Stimulated activated CD4-positive, alpha-beta T cell treated with anti-CD3 and anti-CD28 coated beads, Interleukin-2, amount 100 ng/mL, for 48 hours (primary cell): Measurements from ENCODE around the gene LILRA6.
"Not testable (repeated sequence)": the region's sequence is repeated elsewhere in the genome, so short reads cannot be mapped to it uniquely, and the experiment has no call there.

ENCODE experiments used
- DNase-seq, 2 donors: peaks; one replicate each; pipeline ENCODE4 v3.0.0-alpha.2; 2020

The LILRA6 gene

DNA sequence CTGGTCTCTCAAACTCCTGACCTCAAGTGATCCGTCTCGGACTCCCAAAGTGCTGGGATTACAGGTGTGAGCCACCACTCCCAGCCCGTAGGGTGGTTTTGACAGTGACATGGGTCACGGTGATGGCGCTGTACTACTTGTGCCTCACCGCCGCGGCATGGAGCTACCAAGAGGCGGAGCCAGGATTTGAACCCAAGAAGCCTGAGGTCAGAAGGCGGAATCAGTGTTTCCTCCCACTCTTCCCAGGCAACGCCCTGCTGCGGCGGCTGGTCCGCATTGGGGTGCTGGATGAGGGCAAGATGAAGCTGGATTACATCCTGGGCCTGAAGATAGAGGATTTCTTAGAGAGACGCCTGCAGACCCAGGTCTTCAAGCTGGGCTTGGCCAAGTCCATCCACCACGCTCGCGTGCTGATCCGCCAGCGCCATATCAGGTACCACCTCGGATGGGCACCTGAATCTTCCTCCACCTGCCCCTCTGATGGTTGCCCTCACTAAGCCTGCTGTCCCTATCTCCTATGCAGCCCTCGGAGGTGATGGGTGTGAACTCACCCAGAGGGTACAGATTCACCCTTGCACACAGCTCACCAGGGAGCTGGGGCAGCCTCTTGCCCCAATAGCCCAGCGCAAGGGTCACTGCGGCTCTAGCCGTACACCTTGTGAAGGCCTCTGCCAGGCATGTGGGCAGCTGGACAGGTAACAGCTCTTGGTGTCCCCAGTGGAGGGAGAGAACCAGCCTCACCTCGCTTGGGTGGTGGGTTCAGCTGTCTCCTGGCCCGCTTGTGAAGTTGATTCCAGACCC, 36.4 kb downstream of the LILRA6 start:
- no peak for DNase-seq

DNA sequence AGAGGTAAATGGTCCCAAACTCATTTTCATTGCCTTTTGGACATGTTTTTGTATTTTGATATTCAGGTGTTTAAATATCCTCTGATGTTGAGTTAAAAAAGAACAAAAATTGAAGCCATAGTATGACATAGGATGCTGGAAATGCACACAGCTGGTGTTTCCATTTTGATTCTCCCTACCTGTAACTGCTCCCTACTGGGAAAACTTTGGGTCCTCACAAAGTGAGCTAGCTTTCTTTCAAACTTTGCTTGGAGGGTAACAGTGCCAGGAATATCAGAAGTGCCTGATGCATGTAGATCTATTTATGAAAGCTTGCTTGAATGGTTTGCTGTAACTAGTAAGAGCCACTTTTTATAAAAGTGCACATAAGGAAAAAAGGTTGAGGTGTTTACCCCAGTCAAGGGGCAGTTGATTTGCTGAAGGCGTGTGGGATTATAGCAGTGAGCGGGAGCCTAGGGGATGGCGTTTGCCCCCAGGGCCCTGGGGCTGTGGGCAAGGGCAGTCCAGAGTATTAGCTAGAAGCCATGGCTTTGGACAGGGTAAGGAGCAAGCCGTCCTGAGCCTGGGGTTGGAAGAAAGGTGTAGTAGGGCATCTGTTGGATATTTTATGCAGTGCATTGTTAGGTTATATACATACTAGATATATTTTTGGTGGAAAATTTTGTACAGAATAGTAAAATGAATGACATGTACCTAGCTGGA, 37.7 kb downstream of the LILRA6 start:
- no peak for DNase-seq

DNA sequence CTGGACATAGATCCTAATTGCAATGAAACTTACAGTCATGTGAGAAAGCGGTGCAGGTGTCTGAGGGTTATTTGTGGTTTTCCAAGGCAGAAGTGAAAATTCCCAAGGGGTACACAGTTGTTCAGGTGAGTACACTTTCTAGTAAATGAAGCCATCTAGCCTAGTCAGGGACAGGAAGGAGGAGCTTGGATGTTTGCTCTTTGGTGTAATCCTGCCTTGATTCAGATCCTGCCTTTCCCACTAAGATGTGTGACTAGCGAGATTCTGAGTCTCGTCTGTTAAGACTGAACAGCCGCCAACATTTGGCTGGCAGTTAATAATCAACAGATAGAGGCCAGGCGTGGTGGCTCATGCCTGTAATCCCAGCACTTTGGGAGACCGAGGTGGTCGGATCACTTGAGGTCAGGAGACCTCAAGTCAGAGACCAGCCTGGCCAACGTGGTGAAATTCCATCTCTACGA, 39.4 kb downstream of the LILRA6 start:
- no peak for DNase-seq

DNA sequence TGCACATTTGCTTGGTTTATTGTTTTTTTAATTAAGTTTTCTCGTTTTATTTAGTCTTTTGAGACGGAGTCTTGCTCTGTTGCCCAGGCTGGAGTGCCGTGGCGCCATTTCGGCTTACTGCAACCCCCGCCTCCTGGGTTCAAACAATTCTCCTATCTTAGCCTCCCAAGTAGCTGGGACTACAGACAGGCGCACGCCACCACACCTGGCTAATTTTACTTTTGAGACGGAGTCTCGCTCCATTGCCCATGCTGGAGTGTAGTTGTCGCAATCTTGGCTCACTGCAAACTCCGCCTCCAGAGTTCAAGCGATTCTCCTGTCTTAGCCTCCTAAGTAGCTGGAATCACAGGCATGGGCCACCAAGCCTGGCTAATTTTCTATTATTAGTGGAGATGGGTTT, 40.6 kb downstream of the LILRA6 start:
- DNase-seq = no peak

DNA sequence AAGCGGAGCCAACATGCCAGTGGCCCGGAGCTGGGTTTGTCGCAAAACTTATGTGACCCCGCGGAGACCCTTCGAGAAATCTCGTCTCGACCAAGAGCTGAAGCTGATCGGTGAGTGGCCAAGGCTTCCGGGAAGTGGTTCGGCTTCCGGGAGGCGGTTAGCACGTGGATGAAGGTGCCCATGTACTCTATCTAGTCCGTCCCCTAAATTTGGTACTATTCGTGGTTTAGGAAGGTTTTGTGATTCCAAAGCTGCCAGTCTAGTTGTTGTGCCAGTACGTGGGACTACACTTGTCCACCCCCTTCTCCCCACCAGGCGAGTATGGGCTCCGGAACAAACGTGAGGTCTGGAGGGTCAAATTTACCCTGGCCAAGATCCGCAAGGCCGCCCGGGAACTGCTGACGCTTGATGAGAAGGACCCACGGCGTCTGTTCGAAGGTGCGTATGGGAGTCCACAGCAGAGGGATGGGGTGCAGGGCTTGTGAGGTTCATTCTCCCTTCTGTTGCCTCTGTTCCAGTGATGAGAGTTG, 41.4 kb downstream of the LILRA6 start:
- DNase-seq = no peak

DNA sequence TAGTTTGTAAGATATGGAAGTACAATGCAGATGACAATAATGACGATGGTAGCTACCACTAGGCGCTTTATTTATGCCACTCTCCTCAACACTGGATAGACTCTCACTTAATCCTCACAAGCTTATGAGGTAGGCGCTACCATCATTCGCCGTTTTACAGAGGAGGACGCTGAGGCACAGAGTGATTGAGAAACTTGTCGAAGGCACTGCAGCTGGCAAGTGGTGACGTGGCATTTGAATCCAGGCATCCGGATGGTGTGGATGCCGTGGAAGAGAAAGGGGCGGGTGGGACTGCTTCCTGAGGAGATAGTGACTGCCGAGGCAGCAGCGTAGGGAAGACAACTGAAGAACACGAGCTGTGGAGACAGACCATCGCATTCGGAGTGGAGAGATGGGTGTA, 43.2 kb downstream of the LILRA6 start:
- DNase-seq = no peak

DNA sequence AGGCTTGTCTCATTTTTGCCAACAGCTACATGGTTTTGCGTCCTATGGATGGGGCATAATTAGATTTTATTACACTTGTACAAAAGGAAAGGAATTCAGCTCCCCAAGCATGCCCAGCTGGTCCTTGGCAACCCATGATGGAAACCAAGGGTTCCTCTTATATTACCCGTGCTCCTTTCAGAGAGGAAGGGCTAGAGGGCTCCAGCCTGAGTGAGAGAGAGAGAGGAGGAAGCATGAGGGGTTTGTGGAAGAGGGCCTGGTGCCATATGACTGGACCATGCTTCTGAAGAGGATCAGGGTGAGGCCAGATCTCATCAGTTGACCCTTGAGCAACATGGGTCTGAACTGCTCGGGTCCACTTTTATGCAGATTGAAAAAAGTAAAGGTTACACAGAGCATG, 45.5 kb downstream of the LILRA6 start:
- no peak for DNase-seq

DNA sequence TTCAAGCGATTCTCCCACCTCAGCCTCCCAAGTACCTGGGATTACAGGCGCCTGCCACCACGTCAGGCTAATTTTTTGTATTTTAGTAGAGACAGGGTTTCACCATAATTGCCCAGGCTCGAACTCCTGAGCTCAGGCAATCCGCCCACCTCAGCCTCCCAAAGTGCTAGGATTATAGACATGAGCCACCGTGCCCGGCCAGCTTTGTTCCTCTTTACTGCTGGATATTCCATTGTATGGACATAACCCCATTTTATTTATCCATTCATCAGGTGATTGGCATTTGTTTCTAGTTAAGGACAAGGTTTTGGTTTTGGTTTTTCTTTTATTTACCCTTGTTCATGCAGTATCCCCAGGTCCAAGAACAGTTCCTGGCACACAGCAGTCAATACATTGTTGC, 46.1 kb downstream of the LILRA6 start:
- no peak for DNase-seq

DNA sequence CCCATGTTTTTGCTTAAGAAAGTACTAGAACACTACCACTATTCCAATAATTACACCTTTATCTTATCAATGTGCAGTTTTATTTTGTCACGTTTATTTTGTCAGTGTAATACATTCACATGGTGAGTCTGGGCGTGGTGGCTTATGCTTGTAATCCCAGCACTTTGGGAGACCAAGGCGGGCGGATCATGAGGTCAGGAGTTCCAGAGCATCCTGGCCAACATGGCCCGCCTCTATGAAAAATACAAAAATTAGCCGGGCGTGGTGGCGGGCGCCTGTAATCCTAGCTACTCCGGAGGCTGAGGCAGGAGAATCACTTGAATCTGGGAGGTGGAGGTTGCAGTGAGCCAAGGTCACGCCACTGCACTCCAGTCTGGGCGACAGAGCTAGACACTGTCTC, 48.1 kb downstream of the LILRA6 start:
- DNase-seq = not testable (repeated sequence)

DNA sequence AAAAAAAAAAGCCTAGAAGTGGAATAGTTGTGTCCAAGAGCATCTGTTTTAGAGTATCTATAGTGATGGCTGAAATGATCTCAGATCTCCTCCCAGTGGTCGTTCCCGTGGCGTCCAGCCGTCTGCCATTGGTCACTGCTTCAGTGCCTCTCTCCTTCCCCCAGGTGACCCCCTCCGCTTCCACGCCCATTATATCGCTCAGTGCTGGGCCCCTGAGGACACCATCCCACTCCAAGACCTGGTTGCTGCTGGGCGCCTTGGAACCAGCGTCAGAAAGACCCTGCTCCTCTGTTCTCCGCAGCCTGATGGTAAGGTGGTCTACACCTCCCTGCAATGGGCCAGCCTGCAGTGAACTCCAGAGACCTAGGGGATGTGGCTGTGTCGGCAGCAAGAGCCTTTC, 49.6 kb downstream of the LILRA6 start:
- DNase-seq = no peak

DNA sequence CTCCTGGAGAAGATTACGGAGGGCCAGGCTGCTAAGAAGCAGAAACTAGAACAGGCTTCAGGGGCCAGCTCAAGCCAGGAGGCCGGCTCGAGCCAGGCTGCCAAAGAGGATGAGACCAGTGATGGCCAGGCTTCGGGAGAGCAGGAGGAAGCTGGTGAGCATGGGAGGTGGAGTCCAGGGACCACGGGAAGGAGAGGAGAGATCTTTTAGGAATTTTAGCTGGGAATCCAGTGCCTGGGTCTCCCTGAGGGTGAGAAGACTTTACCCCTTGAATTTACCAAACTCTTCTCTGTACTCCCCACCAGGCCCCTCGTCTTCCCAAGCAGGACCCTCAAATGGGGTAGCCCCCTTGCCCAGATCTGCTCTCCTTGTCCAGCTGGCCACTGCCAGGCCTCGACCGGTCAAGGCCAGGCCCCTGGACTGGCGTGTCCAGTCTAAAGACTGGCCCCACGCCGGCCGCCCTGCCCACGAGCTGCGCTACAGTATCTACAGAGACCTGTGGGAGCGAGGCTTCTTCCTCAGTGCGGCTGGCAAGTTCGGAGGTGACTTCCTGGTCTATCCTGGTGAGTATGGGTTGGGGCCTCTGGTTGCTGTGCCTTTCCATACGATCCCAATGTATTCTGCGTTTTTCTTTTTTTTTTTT, 50.7 kb downstream of the LILRA6 start:
- no peak for DNase-seq

DNA sequence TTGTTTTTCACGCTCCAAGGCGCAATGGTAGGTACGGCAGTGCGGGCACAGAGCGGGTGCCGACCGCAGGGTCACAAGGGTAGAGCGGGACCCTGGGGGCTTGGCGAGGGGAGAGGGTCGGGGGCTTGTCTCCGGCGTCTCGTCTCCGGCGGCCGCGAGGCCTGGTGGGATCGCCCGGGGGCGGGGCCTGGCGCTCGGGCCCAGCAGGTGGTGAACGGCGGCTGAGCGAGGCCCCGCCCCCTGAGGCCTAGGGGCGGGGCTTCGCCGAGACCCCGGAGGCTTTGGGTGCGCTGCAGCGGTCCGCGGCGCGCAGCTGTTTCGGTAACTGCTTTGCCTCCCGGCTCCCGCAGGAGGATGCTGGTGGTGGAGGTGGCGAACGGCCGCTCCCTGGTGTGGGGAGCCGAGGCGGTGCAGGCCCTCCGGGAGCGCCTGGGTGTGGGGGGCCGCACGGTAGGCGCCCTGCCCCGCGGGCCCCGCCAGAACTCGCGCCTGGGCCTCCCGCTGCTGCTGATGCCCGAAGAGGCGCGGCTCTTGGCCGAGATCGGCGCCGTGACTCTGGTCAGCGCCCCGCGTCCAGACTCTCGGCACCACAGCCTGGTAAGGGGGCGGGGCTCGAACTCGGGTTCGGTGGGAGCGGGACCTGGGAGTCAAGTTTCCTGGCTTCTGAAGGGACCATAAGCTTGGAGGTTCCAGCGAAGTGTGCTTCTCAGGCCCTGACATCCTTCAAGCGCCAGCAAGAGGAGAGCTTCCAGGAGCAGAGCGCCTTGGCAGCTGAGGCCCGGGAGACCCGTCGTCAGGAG, 51.4 kb downstream of the LILRA6 start, which contains the start of gene TSEN34:
TSS of gene TSEN34 (plus strand) at position 298 of the 800 bp plus-strand sequence. CDS start at position 355, 57 bp downstream.
- peak; percentile 70 to 79 for DNase-seq

DNA sequence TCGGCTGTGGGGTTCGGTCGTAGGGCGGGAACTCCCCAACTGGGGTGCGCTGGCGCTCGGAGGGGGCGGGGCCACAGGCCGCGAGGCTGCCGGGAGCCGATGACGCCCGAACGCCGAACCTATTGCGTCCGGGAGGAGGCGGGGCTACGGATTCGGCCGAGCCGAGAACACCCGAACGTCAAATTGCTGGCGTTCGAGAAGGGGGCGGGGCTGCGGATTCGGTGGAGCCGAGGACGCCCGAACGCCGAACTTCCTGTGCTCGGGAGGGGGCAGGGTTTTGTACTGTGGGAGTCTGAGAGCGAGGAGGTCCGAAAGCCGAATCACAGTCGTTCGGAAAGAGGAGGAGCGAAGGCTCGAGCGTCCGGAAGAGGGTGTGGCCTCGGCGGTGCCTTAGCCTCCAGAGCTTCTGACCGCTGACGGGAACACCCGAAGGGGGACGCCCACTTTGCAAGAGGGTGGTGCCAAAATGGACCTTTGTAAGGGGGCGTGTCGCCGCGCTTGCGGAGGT, 52.0 kb downstream of the LILRA6 start:
- peak; percentile 100 for DNase-seq

DNA sequence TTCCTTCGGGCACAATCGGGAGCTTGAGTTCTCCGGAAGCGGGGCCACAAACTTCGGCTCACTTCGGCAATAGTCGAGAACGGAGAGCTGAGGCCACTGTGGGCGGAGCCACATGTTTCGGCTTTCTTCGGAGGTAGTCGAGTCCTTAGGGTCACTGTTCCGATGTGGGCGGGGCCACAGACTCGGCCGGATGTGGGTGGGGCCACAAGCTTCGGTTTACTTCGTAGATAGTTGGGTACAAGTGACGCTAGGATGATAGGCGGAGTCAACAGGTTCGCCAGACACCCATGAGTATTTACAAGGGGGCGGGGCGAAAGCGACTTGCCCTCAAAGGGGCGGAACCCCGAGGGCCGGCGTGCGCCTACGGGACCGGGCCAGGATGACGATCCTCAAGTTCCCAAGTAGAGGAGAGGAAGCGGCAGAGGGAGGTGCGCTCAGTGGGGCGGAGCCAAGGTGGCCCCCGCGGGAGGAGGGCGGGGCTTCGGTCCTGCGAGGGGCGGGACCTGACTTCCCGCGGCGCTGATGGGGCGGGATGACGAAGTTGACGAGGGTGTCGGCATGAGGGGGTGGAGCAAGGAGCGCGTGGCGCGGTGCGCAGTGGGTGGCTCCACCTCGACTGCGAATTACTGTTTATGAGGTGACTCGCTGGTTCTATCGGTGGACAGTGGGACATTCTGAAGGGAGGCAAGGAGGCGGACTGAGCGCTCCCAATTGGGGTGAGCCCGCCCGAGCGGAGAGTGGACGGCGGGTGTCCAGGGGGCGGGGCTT, 52.7 kb downstream of the LILRA6 start:
- peak; percentile 99 to 100 for DNase-seq

DNA sequence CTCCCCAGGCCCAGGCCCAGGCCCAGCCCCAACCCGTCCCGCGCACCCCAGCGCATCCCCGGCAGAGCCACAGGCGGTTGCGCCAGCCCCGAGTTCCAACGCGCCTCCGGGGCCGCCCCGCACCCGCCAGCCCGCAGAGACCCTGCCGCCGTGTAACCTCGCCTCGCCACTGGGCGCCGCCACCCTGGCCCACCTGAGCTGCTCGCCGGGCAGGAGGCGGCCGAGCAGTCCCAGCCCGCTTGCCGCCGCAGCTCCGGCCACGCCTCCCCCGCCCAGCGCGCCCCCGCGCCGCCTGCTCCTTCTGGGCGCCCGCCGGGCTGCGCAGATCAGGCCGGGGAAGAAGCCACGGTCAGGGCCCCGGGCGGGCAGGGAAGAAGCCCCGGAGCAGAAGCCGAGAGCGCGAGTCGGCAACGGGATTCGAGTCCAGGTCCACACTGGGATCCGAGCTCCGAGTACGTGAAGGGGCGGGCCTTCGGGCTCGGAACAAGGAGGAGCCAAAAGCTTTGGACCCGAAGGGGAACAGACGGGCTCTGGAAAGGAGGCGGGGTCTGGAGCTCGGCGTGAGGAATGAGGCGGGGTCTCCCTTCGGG, 53.4 kb downstream of the LILRA6 start, which contains the start of gene MBOAT7:
TSS of gene MBOAT7 (minus strand) at position 436 of the 590 bp plus-strand sequence. CDS start 1,072 bp downstream, outside the sequence.
- DNase-seq = no peak

DNA sequence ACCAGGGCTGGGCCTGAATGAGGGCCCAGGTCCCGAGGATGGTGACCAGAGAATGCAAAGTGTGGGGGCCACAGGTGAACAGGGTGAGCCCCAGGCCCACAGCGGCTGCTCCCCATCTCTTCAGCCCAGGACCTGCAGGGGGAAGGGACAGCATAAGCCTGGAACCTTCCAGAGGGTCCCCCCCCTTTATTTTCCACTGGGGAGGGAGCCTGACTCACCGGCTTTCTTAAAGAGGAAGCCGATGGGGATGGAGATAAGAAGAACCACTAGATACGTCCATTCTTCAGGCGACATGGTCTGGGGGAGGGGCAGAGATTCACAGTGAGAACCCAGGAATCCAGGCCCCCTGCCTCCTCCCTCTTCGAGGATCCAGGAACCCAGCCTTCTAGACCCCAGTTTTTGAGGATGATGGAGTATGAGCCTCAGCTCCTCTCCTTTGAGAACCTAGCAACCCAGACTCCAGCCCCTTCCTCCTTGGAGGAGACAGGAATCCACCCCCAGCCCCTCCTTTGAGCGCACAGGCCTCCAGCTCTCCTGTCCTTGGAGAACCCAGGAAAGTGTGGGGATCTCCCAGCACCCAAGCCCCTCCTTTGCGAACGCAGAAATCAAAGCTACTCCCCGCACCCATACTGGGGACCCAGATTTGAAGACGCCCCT, 54.2 kb downstream of the LILRA6 start:
- DNase-seq = peak in 1 of 2 donors; percentile 44

DNA sequence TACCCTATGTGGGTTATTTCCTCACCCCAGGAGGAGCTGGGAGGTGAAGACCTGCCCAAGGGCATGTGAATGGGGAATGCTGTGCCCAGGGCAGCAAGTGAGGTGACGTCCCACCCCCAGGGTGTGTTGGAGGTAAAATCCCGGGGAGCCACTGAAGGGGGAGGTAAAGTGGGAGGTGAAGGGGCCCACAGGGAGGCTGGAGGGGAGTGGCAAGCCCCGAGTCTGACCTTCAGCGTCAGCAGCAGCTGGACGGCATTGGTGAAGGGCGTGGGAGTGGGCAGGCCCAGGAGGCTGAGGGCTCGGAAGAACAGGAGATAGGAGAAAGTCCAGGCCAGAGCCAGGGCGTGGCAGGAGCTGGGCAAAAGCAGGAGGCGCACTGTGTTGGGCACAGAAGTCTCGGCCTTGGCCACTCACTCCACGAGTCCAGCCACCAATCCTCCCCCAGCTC, 55.6 kb downstream of the LILRA6 start:
- DNase-seq = no peak
